HK-2 (cell line): ENCODE results near the gene SMYD3.

Source experiments
- DNase-seq: peaks from one replicate; pipeline ENCODE4 v3.0.0-alpha.2; 2018; ENCODE audit not compliant: unreplicated experiment

The SMYD3 gene

DNA sequence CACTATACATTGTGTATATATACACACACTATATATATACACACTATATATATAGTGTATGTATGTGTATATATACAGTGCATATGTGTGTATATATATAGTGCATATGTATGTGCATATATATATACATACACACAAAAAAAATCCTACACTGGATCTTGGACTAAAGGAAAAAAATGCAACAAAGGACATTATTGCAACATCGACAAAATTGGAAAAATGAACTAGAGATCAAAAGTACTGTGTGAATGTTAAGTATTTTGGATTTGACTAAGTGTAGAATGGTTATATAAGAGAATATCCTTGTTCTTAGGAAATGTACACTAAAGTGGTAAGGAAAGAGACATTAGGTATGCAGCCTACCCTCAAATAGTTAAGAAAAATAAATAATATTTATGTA lies 36.5 kb downstream of the SMYD3 start:
- no peak for DNase-seq

DNA sequence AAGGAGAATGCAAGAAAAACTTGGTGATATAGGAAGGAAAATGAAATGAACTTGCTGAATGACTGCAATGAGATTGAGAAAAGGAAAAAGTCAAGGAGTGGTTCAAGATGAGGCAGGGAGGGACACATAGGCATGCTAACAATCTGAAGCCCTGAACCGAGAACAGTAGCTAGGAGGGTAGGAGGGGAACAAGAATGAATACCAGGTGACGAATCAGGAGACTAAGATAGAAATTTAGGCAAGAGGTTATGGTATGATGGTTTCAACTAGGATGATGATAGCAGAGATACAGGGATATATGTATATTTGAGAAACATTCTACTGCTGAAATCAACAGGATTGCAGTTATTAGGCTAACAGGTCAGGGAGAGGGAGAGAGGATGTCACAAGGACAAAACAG lies 44.1 kb downstream of the SMYD3 start:
- no peak for DNase-seq

- DNase-seq: no peak
Observed at GRCh38 chr1:246460406-246460805, 46.7 kb downstream of the SMYD3 start.

DNA sequence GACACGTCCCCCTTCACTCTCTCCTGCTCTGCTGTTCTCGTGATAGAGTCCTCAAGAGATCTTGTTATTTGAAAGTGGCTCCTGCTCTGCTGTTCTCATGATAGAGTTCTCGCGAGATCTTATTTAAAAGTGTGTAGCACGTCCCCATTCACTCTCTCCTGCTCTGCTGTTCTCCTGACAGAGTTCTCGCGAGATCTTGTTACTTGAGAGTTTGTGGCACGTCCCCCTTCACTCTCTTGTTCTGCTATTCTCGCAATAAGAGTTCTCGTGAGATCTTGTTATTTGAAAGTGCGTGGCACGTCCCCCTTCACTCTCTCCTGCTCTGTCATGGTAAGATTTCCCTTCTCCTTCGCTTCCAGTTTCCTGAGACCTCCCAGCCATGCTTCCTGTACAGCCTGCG lies 47.9 kb downstream of the SMYD3 start:
- DNase-seq: no peak

DNA sequence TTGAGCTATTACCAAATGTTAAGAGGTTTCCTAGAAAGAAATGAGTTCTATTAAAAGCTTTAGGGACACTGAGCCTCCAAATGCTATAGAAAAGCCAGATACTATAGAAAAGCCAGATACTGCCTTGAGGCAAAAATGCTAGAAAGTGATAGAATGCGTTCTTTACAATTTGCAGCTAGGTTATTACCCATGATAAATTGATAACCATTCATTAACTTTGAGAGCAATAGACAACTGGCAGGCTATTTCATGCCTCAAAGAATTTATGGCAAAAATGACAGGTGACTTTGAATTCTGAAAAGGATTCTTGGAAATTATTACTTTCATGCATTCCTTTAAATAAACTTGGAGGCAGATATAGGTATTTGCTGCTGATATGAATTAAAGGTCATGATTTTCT lies 51.6 kb downstream of the SMYD3 start:
- no peak for DNase-seq

GRCh38 chr1:246454655-246455054 lies 52.4 kb downstream of the SMYD3 start:
- DNase-seq: no peak

DNA sequence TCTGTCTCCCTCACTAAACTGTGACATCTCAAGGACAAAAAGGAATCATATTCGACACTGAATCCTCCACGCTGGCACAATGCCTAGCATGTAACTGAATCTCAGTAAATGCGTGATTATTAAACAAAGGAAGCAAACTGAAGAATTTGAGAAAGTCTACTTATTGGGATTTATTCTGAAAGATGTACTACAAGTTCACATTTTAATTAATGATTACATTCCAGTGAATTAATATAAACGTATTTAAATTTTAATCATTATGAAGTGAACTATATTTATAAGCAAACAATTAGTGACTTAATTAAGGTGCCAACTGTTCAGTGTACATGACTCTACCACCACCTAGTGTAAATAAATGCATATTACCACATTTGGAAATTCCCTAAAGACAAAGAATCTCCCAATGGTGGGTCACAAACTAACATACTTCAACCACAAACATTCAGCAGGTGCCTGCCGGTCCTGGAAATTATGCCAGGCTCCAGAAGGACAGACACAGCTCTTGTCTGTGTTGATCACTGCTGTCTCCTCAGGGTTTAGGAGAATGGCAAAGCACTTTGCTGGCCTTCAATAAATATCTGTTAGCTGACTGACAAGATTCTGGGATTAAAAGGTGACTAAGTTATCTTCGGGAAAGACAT lies 56.3 kb downstream of the SMYD3 start:
- DNase-seq: peak; percentile 25

- DNase-seq: no peak
Observed at GRCh38 chr1:246448373-246448772, 58.7 kb downstream of the SMYD3 start.

DNA sequence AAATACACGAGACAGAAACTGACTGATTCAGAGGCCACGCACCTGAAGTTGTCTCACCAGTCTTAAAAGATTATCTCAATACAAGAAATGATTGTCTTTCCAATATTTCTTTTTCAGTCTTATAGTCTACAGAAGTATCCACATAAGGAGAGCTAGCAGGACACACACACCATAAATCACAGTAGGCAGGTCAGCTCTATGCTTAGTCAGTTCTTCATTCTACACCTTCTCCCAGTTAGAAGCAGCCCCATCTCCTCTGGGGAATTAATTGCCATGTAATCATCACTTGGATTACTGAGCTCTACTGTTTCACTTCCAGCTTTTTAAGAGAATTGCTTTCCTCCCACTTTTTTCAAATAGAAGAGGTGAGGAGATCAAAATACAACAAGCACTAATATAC lies 59.6 kb downstream of the SMYD3 start:
- no peak for DNase-seq

GRCh38 chr1:246445503-246445902 lies 61.6 kb downstream of the SMYD3 start:
- DNase-seq: no peak

- no peak for DNase-seq
Observed at GRCh38 chr1:246444617-246445016, 62.5 kb downstream of the SMYD3 start.

GRCh38 chr1:246437961-246438360 lies 69.1 kb downstream of the SMYD3 start:
- no peak for DNase-seq

DNA sequence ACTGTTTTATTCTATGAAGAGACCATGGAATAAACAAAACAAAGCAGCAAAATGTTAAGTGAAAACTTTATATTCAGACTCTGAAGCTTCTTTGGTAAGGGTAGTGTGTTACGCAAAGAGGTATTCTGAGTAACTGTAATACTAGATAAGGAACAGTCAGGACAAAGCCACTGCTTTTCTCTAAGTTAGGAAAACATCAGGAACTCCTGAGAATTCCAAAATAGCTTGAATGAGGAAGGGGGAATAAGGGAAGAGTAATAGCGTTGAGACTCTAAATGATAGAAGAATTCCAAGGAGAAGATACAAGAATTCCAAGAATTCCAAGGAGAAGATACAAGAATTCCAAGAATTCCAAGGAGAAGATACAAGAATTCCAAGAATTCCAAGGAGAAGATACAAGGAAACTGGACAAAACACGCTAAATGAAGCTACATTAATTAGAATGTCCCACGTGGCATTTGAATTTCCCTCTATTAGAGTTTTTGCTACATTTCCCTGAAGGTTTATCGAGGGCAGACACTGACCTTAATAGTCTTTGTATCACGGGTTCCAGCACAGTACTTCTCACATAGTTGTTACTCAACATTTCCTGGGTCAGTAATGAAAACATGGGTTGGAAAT lies 71.5 kb downstream of the SMYD3 start:
- no peak for DNase-seq

- no peak for DNase-seq
Observed at GRCh38 chr1:246434335-246434734, 72.7 kb downstream of the SMYD3 start.

DNA sequence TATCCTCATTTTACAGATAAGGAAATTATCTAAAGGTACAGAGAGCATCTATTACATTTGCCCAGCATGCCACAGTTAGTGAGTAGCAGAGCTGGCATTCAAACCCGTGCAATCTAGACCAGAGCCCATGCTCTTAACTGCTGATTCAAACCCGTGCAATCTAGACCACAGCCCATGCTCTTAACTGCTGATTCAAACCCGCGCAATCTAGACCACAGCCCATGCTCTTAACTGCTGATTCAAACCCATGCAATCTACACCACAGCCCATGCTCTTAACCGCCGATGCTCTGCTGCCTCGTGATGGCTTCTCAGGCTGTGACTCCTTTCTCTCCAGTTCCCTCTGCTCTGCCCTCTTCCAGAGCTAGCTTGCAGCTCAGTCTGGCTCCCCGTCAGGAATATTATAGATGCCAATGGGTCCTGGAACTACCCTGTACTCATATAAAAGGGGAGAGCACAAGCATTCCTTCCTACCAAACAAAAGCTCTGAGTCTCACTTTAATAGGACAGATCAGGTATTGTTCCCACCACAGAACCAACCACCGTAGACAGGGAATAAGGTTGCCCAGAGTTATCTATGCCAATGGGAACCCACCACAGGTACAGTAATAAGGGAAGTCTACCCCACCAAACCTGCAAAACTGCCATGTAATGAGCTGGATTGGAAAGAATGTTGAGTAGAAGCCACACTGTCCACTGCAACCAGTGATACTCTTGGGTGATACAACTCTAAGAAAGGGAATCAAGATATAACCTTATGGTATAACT lies 78.4 kb downstream of the SMYD3 start:
- DNase-seq: peak; percentile 98

GRCh38 chr1:246427611-246428010 lies 79.5 kb downstream of the SMYD3 start:
- peak; percentile 82 for DNase-seq

DNA sequence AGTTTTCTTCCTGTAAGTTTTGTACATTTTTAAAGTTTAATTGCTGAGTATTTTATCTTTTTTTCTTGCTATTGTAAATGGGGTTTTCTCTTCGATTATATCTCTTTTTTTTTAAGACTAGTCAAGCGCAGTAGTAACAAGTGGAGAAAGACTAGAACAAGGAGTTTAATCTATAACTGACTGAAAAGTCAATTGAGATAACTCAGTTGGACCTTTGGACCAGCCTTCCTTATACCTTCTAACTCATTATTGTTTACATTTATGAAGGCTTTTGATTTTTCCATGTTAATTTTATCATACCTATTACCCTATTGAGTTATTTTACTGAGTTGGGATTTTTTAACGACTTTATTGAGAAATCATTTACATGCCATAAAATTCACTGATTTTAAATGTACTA lies 81.2 kb downstream of the SMYD3 start:
- DNase-seq: no peak

GRCh38 chr1:246425139-246425794 lies 81.8 kb downstream of the SMYD3 start:
- DNase-seq: no peak

- DNase-seq: no peak
Observed at GRCh38 chr1:246420300-246420699, 86.8 kb downstream of the SMYD3 start.

DNA sequence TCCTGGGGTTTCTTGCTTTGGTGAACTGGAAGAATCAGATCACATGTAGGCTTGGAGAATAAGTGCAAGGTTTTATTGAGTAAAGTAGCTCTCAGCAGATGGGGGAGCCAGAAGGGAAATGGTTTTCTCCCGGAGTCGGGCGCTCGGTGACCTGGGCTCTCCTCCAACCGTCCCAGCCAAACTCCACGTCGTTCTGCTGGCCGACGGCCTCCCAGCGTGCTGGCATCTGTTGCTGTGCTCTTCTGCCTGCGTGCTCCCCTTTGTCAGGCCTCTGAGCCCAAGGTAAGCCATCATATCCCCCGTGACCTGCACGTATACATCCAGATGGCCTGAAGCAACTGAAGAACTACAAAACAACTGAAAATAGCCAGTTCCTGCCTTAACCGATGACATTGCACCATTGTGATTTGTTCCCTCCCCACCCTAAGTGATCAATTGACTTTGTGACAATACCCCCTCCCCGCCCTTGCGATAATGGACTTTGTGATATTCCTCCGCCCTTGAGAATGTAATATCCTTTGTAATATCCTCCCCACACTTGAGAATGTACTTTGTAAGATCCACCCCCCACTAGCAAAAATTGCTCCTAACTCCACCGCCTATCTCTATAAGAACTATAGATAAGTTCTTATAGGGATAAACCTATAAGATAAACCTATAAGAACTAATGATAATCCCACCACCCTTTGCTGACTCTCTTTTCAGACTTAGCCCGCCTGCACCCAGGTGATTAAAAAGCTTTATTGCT lies 88.3 kb downstream of the SMYD3 start:
- no peak for DNase-seq

- no peak for DNase-seq
Observed at GRCh38 chr1:246417813-246418564, 89.1 kb downstream of the SMYD3 start.
